Loucy (cell line): ENCODE results near the gene CTNNA2.

Experiments
- CTCF ChIP-seq: fragments of 200-600 bp; sonication (generic); conservative IDR thresholded peaks from 2 replicates; pipeline ENCODE4 v1.5.1; 2014; ENCODE audit warnings: mild to moderate bottlenecking, antibody characterized with exemption, low read length
- EZH2phosphoT487 ChIP-seq: fragments of 200-600 bp; IDR thresholded peaks from 2 replicates; pipeline ENCODE4 v1.6.1; 2018; ENCODE audit warnings: antibody characterized with exemption, mild to moderate bottlenecking, moderate library complexity, borderline replicate concordance

- TF ChIP-seq CTCF = no peak
- TF ChIP-seq EZH2phosphoT487 = no peak
These were observed 916.4 kb downstream of the CTNNA2 start for GRCh38 chr2:80429251-80429650.
